T follicular helper cell (primary cell): ENCODE data around the gene CRYM.
"Not testable (repeated sequence)": the region's sequence is repeated elsewhere in the genome, so short reads cannot be mapped to it uniquely, and the experiment has no call there.

ENCODE experiments used
- DNase-seq: peaks from one replicate; pipeline ENCODE4 v3.0.0-alpha.2; 2020; ENCODE audit warnings: low read depth

The CRYM gene

DNA sequence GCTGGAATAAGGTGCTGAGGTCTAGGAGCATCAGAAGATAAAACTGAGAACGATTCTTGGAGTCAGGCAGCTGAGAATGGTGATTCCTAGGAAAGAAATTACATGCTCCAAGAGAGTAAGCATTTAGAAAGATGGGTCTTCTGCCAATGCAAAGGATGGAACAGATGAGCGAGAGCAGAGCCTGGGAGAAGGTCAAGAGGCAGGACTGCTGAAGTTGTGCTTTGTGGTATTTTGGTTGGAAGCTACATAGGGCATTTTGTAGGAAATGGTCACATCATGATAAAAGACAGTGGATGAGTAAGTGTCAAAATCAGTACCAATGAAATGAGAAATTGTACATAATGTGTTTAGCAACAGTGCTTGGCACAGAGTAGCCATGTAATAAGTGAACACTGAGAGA, 1.4 kb upstream of the CRYM start:
- DNase-seq = no peak

DNA sequence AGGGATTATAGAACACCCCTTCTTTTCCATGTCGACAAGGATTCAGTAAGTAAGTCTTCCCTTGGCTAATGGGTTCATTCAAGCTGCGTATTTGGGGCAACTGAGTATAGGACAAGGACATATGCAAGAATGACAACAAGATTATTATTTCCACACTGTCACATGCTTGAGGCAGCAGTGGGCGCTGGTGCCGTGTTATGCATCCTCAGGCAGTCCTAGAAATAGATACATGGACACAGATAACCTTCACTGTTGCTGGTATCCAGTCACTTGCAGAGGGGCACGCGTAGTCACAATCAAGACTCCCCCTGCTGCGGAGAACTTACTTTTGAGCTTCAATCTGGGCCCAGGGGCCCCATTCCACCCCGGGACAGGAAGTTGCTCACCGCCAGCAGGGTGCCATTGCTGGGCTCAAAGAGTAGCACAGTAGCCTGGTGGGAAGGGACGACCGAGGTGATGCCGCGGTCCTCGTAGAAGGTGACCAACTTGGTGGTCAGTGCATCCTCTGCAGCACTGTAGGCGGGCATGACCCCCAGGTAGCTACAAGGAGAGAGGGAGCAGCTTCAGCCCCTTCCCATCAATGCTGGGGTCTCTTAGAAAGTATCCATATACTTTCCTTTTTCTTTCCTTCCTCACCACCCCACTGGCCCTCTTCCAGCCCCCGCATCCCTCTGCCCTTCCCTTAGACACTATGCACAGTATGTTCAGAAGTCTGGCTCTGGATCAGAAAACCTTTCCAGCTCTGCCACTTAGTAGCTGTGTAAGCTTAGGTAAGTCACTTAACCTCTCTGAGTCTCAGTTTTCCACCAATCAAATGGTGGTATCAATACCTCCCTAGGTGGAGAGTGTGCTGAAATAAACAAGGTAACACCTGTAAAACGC, 804 bp downstream of the CRYM start:
- DNase-seq = no peak

DNA sequence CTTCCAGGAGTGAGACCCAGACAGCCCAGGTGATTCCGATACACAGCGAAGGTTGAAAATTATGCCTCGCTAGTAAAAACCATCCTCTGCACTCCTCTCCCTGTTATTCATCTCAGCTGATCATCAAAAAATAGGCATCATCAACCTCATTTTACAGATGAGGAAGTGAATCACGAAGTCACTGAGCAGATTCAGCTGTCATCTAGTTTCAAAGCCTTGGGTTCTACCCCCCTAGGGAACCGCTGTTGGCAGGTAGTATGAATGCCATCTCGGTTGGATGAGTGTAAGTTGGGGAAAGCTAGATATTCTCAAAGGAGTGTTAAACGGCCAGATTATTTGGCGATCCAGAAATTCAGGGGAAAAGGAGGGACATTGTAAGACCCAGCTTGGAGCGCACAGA, 2.0 kb downstream of the CRYM start:
- no peak for DNase-seq

DNA sequence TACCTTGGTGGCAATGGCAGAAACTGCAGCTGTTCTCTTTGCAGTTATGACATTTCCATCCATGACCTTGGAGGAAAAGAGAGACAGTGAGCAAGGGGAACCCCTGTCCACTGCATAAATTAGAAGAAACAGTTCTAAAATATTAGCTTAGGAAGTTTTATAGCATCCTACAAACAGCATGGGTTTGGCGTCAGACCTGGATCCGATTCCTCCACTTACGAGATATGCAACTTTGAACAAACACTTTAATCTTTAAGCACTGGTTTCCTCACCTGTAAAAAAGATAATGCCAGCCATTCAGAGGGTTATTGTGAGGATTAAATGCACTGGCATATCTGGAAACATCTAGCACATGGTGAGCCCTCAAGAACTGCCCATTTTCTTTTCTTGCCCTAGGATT, 2.6 kb downstream of the CRYM start:
- no peak for DNase-seq

DNA sequence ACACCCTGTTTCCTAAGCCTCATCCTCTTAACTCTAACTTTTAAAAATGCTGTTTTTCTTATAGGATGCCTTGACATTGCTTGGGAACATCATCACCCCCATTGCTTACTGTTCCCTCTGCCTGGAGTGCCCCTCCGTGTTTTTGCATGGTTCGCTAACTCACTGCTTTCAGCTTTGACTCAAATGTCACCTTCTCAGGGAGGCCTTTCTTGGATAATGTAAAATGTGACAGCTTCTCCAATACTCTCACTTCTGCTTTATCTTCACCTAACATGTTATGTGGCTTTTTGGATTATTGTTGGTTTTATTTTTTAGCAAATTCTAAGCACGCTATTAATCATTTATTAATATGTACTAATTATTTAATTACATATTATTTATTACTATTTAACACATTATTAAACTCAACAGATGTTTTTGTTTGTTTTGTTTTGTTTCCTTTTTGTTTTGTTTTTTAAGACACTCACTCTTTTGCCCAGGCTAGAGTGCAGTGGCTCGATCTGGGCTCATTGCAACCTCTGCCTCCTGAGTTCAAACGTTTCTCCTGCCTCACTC, 3.8 kb downstream of the CRYM start:
- no peak for DNase-seq

DNA sequence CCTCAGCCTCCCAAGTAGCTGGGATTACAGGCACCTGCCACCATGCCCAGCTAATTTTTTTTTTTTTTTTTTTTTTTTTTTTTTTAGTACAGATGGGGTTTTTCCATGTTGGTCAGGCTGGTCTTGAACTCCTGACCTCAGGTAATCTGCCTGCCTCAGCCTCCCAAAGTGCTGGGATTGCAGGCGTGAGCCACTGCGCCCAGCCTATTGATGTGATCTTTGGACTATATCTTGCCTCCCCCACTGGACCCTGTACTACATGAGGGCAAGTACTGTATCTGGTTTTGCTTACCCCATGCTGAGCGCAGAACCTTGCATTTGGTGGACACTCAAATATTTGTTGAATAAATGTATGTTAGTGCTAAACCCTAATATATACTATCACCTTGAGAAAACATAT, 5.3 kb downstream of the CRYM start:
- DNase-seq = not testable (repeated sequence)

DNA sequence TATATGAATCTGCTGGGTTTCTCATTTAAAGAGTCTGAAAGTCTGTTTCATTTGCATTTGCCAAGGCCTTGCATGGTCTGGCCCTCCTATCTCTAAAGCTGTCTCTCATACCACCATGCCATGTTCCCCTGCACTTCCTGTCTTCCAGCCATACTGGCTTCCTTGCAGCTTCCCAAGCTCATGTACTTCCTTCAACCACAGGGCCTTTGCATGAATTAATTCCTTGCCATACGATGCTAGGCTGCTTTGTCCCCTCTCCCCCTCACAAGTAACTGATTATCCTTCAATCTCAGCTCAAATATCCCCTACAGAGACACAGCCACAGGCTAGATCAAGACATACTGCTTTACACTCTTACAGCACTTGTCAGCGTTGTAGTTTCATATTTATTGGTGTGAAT, 5.8 kb downstream of the CRYM start:
- DNase-seq = no peak

DNA sequence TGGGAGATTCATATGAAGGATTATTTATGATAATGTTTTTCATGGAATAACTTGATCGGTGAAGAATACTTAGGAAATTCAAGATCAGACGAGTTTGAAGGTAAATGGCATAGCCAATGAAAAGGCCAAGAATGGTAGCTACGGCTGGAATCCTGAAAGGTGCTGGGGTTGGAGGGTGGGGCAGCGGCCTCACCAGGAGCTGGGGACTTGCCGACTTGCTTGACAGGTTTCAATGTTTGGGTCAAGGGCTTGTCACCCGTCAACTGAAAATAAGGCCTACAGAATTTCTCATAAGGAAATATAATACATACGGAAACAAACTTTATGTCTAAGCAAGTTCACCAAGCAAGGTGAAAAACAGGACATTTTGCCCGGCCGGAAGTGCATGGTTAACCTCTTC, 9.9 kb downstream of the CRYM start:
- no peak for DNase-seq

DNA sequence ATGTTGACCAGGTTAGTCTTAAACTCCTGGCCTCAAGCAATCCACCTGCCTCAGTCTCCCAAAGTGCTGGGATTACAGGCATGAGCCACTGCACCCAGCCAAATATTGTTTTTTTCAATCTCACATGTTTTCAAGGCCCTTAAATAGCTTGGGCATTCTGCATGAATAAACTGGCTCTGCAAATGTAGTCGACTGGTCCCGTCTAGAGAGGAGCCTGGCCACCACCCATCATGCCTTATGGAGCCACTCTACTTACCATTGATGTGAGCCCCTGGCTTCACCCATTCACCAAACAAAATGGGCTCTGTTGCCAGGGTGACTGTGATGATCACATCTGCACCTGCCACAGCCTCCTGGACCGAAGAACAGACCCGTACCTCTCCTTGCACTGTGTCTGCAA, 10.8 kb downstream of the CRYM start:
- no peak for DNase-seq

DNA sequence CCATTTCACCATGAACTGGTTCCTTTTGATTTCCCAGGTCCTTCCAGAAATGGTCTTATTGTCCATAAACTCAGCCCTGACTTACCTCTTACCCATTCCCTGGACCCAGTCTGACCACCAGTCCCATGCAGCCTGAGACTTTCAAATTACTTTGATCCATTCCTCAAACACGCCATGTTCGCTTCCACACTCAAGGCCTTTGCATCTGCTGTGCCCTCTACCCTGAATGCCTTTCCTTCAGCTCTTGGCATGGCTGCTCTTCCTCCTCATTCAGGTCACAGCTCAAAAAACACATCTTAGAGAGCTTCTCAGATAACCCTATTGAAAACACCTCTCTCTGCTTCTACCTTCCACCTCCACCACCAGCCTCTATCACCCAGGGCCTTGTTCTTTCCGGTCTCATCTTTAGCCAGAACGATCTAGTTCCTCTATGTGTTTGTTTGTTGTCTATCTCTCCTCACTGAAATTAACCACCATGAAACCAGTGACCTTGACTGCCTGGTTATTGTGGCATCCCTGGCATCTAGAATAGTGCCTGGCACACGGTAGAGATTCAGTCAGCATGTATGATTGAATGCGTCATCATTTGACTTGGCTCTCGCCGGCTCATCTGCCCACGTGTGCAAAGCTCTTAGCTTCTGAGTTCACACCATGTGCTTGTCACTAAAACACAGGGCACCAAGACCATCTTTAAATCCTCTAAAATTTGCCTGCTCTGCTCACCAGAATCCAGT, 12.8 kb downstream of the CRYM start:
- no peak for DNase-seq

DNA sequence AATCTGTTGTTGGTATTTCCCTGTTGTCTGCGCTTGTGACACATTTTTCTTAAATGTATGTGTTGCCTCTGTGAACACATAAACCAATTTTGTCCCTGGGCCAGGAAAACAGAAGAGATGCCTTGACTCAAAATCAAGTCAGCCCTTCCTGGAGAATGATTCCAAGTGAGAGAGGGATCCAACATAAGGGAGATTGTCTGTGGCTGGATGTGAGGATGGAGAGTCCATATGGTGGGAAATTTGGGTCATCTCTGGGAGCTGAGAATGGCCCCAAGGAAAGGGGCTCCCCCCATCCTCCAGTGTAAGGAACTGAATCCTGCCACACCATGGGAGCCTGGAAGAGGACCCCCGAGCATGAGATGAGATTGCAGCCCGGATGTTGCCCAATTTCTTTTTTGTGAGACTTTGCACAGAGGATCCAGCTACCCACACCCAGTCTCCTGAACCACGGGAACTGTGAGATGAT, 13.5 kb downstream of the CRYM start:
- DNase-seq = no peak

DNA sequence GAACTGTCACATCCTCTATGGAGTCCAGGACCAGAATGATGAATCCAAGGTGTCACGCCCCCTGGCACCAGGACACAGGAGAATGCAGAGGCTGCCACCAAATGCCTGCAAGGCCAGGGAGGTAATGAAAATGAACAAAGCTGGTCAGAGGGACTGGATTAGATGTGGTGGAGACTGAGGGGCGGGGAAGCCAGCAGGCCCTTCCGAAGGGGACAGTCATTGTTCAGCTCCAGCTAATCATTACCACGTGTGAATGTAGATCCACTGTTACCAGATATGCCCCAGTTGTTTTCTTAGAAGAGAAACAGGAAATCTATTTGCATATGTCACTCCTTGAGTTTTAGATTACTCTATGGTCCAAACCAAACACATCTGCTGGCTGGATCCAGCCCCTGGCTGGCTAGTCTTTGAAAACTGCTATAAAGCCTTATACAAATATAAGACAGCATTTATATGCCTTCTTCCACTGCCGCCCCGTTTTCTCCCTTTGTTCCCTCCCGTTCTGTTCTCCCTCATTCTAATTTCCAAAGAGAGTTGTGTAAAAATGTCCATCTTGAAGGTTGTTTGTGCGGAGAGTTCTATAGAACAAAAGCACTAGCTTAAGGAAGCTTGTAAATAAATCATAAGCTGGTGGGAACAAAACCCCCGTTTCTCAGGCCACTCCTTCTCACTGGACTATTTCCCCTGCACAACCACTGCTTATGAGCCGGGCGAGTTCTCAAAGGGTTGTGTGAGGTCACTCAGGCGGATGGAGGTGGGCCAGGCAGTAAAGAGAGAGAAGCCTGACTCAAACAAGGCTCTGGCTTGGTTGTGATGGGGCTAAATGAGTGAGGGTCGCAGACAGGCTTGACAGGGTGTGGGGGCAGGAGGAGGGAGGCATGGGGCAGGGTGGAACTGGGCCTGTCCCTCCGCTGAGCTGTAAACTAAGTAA, 14.2 kb downstream of the CRYM start:
- DNase-seq = no peak

DNA sequence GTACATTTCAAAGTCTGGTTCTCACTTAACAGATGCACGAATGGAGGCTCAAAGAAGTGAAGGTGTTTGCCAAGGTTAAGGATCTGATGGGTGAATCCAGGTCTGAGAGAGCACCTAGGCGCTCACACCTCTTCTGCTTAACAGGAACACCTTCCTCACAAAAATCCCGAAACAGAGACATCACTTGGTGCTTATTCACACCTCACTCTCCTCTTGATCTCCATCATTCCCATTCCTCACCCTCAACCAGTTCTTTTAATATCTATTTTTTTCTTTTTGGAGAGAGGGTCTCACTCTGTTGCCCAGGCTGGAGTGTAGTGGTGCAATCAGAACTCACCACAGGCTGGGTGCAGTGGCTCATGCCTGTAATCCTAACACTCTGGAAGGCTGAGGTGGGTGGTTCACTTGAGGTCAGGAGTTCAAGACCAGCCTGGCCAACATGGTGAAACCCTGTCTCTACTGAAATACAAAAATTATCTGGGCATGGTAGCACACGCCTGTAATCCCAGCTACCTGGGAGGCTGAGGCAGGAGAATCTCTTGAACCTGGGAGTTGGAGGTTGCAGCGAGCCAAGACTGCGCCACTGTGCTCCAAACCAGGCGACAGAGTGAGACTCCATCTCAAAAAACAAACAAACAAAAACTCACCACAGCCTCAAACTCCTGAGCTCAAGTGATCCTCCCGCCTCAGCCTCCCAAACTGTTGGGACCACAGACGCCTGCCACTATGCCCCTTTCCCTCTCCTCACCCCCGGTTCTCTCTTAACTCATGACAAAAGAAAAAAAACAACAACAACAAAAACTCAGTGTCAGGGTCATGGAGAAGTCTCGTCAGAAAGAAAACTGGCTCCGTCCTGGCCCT, 15.1 kb downstream of the CRYM start:
- DNase-seq = no peak

DNA sequence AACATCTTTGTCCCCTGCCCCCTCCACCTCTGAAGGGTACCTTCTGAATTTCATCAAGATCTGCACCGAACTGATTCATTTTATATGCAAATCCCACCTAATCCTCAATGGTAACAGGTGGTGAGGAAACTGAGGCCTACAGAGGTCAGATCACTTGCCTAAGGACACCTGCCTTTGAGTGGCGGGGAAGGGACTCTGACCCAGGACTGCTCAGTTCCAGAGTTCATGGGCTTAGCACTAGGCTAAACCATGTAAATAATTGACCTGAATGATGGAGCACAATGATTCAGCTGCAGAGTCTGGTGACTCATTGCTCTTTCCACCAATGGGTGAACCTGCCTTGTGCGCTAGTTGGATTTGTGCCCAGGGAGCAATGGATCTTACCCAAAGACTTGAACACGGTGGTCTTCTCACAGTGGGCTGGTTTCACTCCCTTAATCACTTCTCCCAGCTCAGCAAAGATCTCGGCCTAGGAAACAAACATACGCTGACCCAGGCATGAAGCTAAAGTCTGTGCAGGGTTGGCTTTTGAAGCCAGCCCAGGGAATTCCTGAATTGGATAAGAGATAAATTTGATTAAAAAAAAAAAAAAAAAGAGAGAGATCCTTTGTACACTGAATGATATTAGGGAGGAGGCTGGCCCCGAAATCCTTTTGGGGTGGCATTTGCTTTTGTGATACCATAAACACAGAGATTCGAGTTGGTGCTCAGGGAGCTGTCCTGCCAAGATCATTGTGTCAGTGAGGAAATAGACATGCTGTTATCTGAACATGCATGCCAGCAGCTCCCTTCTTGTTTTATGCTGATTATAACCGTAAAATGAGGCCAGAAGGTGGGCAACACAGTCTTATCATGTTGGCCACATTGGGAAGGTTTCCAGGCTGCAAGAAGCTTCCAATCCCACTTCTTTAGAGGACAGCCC, 17.0 kb downstream of the CRYM start:
- no peak for DNase-seq

DNA sequence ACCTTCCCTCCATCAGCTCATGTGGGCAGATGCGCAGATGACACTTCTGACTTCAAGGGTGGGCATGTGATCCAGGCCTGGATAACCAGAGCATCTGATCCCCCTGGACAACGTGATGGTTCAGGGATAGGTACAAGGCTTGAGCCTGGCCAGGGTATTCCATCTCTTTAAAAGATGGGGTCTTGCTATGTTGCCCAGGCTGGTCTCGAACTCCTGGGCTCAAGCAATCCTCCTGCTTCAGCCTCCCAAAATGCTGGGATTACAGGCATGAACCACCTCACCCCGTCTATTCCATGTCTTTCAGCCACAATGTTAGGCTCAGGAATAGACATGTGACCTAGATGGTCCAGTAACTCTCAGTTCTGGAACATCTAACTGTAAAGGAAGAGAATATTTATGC, 20.8 kb downstream of the CRYM start:
- DNase-seq = no peak

DNA sequence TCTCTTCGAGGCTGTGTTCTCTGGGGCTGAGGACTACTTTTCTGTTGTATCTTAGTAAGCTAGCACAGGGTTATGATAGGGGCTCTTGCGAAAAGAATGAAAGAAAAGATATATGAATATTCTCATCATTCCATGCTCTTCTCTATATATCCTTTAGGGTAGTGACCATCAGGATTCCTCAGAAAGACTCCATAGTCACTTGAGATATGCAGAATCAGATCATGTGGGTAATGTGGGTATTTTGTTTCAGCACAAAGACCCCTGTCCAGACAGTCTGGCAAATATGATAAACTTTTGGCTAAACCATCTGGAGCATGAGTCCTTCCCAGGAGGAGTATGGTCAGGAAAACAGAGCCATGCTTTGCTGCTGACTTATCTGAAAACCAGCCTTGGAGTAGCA, 21.5 kb downstream of the CRYM start:
- DNase-seq = no peak

DNA sequence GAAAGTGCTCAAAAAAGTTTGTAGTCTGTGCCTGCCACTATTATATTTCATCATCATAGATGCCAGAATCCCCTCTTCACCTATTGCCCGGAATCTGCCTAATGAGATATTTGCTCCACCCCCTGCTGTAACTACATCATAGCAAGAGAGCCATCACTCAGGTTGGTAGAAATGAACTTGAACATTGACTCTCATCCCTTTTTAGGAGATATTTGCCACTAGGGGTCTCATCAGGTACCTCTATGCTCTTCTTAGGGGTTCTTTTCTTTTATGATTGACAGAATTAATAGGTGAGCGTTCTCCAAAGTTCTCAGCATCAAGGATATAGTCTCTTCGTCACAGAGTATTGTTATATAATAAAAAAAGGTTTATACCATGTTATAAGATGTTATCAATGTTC, 24.6 kb downstream of the CRYM start:
- DNase-seq = no peak

DNA sequence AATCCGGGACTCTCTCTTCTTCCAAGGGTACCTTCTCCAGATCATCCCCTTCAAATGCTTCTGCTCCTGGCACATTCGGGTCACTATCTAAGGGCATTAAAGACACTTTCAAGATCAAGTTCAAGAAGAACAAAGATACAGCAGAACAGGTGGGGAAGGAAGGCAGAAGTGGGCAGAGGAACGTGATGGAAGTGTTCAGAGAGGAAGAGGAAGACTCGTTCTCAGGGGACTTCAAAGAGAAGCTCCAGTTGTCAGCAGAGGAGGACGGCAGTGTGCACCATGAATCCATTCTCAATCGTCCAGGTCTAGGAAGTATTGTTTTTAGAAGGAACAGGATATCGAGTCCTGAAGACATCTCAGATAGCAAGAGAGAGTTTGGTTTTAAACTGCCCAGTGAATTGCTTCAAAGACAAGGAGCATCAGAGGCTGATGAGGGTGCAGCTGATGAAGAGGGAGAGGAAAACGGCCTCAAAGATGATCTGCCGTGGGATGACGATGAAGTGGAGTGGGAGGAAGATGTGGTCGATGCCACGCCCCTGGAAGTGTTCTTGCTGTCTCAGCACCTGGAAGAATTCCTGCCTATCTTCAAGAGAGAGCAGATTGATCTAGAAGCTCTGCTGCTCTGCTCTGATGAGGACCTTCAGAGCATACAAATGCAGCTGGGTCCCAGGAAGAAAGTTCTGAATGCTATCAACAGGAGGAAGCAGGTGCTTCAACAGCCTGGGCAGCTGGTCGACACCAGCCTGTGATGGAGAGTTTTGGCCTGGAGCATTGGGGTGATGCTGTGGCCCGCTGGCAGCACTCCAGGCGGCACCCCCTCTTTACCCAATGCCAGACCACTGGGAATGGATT, 27.8 kb downstream of the CRYM start:
- no peak for DNase-seq

DNA sequence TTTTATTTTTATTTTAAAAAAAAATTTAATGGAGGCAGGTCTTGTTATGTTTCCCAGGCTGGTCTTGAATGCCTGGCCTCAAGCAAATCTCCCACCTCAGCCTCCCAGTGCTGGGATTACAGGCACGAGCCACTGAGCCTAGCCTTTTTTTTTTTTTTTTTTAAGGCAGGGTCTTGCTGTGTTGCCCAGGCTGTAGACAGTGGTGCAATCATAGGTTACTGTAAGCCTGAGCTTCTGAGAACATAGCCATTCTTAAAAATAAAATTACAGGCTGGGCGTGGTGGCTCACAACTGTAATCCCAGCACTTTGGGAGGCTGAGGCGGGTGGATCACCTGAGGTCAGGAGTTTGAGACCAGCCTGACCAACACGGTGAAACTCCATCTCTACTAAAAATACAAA, 29.9 kb downstream of the CRYM start:
- DNase-seq = not testable (repeated sequence)
